HG03066 (cell line): ENCODE measurements around the gene RABGGTA.

Experiments used
- ATAC-seq: cut with Tn5 transposase; IDR thresholded peaks from one replicate; pipeline ENCODE4 v1.9.1; 2021; ENCODE audit warnings: low read depth; ENCODE audit not compliant: unreplicated experiment

The RABGGTA gene

DNA sequence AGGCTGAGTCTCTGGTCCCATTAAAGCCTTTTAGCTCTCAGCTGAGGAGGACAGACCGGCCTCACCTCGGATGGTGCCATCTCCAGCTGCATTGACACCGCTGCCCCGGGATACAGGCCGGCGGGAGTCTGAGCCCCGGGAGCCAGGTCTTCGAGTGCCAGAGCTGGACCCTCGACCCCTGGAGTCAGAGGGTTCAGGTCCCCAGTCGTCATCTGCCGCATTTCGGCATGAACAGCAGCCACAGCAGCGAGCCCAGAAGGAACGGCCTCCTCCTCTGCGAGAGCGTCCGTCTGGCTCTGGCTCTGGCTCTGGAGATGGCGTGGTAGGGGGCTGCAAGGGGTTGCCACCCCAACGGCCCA is 9.4 kb downstream of the RABGGTA start:
- ATAC-seq, result no peak

DNA sequence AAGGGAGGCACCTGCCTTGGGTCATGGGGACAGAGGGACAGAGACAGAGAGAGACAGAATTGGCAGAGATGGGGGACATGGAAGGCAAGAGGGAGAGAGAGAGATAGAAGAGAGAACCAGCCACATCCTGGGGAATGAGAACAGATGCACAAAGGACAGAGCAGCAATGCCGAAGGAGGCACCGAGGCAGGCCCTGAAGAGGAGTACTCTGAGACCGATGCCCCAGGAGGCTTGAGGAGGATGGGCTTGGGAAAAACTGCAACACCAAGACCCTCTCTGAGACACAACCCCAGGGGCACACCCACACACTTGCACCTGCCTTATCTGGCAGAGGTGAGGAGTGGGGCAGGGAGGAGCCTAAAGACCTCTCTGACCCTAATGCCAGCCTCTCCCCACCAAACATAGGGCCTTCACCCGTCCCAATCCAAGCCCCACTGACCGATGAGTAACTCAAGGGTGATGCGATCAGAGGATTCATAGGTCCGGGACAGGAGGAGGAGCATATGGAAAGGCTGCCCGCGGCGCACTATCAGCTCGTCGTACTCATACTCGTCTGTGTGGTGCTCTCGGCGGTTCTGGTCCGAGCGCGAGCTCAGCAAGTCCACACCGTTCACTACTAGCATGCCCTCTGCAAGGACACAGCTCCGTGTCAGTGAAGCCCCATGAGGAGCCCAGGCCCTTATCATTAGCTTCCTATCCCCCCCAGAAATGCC is 10.0 kb downstream of the RABGGTA start:
- ATAC-seq, result no peak

- ATAC-seq, result no peak
Measured at GRCh38 chr14:24260780-24261157, 10.6 kb downstream of the RABGGTA start.

GRCh38 chr14:24260026-24260779 is 11.2 kb downstream of the RABGGTA start:
- no peak for ATAC-seq

DNA sequence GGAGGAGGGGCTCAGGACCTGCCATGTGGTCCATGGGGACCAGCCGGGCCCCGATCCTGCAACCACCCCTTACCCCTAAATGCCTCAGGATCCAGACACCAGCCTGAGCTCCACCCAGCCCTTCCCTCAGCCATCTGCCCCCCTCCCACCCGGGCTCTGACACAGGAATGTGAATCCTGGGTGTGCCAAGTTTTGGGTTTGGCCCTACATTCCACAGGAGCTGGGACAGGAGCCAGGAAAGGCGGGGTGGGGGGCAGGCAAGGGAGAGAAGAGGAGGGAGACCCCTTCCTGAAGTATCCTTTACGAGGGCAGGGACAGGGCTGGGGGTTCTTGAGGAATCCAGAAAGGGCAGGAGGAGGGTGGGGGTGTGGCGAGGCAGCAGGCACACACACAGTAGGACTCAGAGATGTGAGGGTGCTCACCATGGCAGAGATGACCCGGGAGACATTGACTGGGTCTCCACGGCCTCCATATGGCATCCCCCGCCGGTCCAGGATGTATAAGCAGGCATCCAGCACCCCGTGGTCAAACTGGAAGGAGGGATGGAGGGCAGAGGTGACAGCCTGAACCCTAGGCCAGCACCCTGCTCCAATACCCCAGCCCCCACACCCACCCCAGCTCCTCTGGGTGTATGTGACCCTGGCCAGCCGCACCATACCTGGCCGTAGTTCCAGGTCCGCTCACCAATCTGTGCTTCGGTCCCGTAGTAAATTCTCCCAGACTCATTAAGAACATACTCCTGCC is 11.9 kb downstream of the RABGGTA start:
- no peak for ATAC-seq

DNA sequence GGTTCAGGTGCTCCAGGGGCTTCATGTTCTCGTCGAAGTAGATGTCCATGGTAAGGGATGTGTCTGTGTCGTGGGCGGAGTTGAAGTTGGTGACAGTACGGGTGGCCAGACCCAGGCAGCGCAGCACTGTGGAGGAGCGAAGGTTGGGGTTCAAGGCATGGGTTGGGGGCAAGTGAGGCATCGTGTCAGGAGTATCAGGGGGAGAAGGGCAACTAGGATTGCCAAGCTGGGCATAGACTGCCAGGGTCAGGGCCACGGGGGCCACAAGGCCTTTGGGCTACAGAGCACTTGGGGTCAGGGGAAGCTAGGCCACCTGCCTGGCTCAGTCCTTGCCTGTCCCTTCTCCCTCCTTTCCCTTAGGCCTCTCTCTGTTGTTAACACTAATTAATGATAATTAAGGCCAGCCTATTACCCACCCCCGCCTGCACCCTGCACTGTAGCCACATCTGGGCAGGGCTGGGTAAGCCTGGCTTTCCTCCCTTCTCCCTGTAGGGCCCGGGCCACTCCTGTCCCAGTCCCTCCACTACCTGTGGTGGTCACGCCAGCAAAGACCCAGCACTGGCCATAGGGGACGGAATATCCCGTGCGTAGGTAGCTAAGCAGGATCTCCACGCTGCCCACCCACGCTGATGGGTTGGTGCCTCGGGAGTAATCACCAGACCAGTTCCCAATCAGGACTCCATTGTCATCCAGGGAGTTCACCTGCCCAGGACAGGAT is 12.7 kb downstream of the RABGGTA start:
- ATAC-seq, result no peak

GRCh38 chr14:24258119-24258518 is 13.3 kb downstream of the RABGGTA start:
- ATAC-seq, result no peak

DNA sequence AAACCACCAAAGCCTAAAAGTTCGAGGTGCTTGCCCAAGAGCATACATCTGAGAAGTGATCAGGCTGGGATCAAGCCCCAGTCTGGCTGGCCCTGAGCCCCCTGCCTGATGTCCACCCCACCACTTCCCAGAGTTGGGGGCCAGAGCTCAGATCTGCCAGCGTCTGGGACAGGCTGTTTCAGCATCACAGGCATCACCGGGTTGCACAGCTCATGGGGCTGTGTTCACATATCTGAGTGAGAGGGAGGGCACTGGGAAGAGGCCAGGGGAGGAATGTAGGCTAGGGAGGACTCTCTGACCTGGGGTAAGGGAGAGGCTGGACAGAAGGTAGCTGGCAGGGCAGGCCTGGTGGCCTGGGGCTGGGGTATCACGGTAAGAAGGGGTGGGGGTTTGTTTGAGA is 14.4 kb downstream of the RABGGTA start:
- no peak for ATAC-seq

DNA sequence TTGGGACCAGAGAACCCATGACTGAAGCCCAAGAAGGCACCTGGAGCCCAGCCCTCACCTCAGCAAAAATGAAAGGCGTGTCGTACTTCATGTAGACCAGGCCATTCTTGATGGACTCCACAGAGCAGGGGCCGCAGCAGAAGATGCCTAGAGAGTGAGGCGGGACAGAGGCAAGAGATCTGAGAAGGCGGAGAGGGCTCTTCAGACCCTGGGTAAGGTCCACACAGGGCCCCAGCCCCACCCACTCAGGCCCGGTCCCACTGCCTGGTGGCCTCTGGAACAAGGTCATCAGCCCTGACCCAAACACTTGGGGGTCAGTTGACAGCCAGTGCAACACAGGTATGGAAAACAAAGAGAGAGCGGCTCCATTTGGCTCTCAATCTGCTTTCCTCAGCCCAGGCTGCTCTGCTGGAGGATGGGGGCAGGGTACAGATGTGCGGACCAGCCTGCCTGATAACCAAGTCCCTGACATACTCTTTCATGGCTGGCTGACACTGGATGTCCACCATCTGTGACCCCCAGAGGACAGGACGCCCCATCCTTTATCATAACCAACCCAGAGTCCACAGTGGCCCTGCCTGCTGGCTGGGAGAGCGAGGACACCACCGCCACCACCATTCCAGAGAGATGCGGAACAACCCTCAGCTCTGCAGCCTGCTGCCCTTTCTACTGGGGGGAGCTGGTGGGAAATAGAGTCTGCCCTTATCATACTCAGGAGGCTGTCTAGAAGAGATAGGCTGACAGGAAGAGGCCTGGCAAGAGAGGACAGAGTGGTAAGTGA is 15.3 kb downstream of the RABGGTA start:
- no peak for ATAC-seq

- ATAC-seq, result no peak
Measured at GRCh38 chr14:24255438-24255837, 16.0 kb downstream of the RABGGTA start.

GRCh38 chr14:24254630-24255392 is 16.6 kb downstream of the RABGGTA start:
- no peak for ATAC-seq

GRCh38 chr14:24253936-24254335 is 17.5 kb downstream of the RABGGTA start:
- no peak for ATAC-seq

GRCh38 chr14:24252289-24253124 is 18.9 kb downstream of the RABGGTA start:
- ATAC-seq, result no peak

DNA sequence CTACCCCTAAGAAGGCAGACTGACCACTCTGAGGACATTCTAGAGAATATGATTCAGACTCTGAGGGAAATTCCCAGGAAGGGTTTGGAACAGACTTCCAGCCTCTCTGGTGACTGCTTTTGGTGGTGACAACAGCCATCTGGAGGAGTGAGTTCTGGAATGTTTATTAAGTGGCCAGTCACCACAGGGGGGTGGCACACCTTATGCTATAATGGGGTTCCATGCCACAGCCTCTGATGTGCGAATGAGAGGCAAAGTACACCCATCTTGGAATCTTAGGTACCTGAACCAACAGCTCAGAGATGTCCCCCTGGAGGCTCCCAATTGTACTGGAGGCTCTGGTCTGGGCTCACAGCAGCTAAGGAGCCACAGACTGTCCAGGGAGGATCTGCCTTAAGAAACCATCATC is 19.5 kb downstream of the RABGGTA start:
- ATAC-seq, result no peak

DNA sequence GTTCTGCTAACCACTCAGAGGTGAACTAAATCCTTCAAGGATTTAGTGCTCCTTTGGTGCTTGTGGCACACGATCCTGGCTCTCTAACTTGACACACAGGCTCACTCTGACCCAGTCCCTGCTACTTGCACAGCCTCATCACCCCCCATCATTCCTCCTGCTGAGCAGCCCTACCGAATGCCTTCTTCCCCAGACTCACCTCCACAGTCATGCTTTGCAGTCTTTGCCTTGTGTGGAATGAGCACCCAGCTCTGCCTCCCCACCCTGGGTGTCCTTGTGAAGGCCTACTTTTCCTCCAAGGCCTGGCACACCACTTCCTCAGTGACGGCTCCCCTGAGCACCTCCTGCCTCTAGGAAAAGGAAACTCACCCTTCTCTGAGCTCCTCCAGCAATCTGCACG is 21.0 kb downstream of the RABGGTA start:
- no peak for ATAC-seq

- ATAC-seq, result no peak
Measured at GRCh38 chr14:24249230-24250021, 22.0 kb downstream of the RABGGTA start.

DNA sequence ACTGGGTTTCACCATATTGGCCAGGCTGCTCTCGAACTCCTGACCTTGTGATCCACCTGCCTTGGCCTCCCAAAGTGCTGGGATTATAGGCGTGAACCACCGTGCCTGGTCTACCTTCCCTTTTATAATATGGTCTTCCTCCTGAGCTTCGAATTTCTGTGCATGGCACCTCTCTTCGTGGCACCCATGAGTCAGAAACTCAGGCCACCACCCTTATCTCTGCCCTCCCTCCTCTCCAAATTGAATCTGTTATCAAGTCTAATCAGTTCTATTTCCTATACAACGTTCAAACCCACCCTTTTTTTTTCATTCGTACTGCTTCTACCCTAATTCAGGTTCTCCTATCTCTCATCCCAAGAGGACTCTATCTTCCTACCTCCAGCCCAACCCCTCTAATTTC is 24.0 kb downstream of the RABGGTA start:
- ATAC-seq, result no peak

DNA sequence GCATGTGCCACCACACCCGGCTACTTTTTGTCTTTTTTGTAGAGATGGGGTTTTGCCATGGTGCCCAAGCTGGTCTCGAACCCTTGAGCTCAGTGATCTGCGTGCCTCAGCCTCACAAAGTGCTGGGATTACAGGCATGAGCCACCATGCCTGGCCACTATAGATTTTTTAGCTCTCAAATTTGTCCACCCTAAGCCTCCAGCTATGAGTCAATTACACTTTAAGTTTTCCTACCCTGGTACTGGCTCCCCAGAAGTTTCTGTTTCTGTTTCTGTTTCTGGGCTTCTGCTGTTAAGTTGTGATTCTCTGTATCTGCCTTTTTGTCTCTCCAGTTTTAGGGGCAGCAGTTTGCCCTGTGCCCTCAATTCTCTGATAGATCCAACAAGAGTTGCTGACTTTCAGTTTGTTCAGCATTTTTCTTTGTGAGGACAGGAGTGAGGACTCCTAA is 24.6 kb downstream of the RABGGTA start:
- no peak for ATAC-seq
